GM10248 (cell line): Measurements from ENCODE around the gene DGKD.
"Not testable (repeated sequence)": the region's sequence is repeated elsewhere in the genome, so short reads cannot be mapped to it uniquely, and the experiment has no call there.

Experiments used
- CTCF ChIA-PET: fragments of 300-600 bp; sonication (Branson Sonifier 250); formaldehyde crosslinking; extraction: SDS; loops from one replicate; lab custom pipeline; 2021; ENCODE audit warnings: antibody characterized with exemption; lab: Yijun Ruan, JAX
- POLR2A ChIA-PET: fragments of 350-650 bp; sonication (Branson Sonifier 250); formaldehyde crosslinking; extraction: SDS; loops from one replicate; lab custom pipeline; 2020; ENCODE audit warnings: antibody characterized with exemption; lab: Yijun Ruan, JAX
- DNase-seq: peaks from one replicate; pipeline ENCODE4 v3.0.0; 2012; ENCODE audit errors: extremely low spot score
- CTCF ChIP-seq: IDR thresholded peaks from 2 replicates; pipeline ENCODE4 v1.5.1; 2012; ENCODE audit warnings: mild to moderate bottlenecking, low read depth; ENCODE audit errors: extremely low read depth, missing control alignments, control extremely low read depth

DGKD gene

GRCh38 chr2:233389601-233390125, 35.4 kb downstream of the DGKD start:
- ChIA-PET CTCF (interaction anchor here (1.4 to 1.5 kb wide), 2 partner anchors 13 to 53 kb away, joined by 3 to 4 read pairs; no protein-coding TSS in a partner anchor), POLR2A (no interaction called here)
- TF ChIP-seq CTCF, result no peak
- no peak for DNase-seq

- DNase-seq, result no peak
- ChIA-PET CTCF (interaction anchor here (0.7 to 1.5 kb wide), 2 partner anchors 9 to 11 kb away, joined by 3 to 8 read pairs; no protein-coding TSS in a partner anchor), POLR2A (no interaction called here)
- TF ChIP-seq CTCF, result no peak
Measured at GRCh38 chr2:233395687-233396086, 41.4 kb downstream of the DGKD start.

GRCh38 chr2:233396726-233397665, 42.7 kb downstream of the DGKD start:
- CTCF ChIA-PET, result interaction anchor here (0.7 to 1.5 kb wide), 3 partner anchors 7 to 13 kb away, joined by 3 to 8 read pairs (median 3); no protein-coding TSS in a partner anchor
- POLR2A ChIA-PET, DNase-seq: not testable (repeated sequence)

- DNase-seq, result no peak
- POLR2A ChIA-PET, result no interaction called here
- CTCF ChIA-PET, result interaction anchor here (0.7 to 8.8 kb wide), 4 partner anchors 8 to 46 kb away, joined by 3 to 138 read pairs (median 4); no protein-coding TSS in a partner anchor
- TF ChIP-seq CTCF, result no peak
Measured at GRCh38 chr2:233399306-233400225, 45.3 kb downstream of the DGKD start.

GRCh38 chr2:233400341-233400740, 46.0 kb downstream of the DGKD start:
- ChIA-PET POLR2A (no interaction called here), CTCF (interaction anchor here (1.1 to 10.6 kb wide), 6 partner anchors 8 to 45 kb away, joined by 3 to 138 read pairs (median 4); no protein-coding TSS in a partner anchor)
- DNase-seq, result no peak
- no peak for TF ChIP-seq CTCF

- no peak for TF ChIP-seq CTCF
- CTCF ChIA-PET, result interaction anchor here (1.0 to 10.6 kb wide), 8 partner anchors 9 to 44 kb away, joined by 3 to 138 read pairs (median 4); no protein-coding TSS in a partner anchor
- DNase-seq, result no peak
- POLR2A ChIA-PET, result no interaction called here
Measured at GRCh38 chr2:233400961-233401360, 46.7 kb downstream of the DGKD start.
